Ovary (tissue), 9 donors: ENCODE results near the gene PRDX5. TPM values are rescaled to one million over a fixed set of nuclear protein-coding genes. Genes with fewer than 3 reads are reported as not detected.

Experiments used
- DNase-seq, 5 donors: peaks; one replicate each; pipeline ENCODE4 v3.0.0-alpha.2; 2019 to 2020
- H3K27ac ChIP-seq, 2 donors: fragments of 200-600 bp; one replicate each; pipeline versions ENCODE4 v1.5.1 to v1.8.0; 2019 to 2022
- H3K27me3 ChIP-seq: fragments of 200-600 bp; one replicate; pipeline ENCODE4 v1.8.0; 2022
- H3K36me3 ChIP-seq: fragments of 200-600 bp; sonication (generic); one replicate; pipeline ENCODE4 v1.5.1; 2019
- H3K4me1 ChIP-seq: one replicate; pipeline ENCODE4 v1.8.1; 2013; ENCODE audit warnings: mild to moderate bottlenecking, moderate library complexity; ENCODE audit not compliant: insufficient read depth
- H3K4me3 ChIP-seq: fragments of 200-600 bp; sonication (generic); one replicate; pipeline ENCODE4 v1.5.1; 2017
- H3K9me3 ChIP-seq, 2 donors: fragments of 200-600 bp in 1 of 2; sonication (generic) in 1 of 2; one replicate each; pipeline versions ENCODE4 v1.5.1 to v1.8.1; 2013 to 2019; ENCODE audit warnings: mild to moderate bottlenecking in 1 of 2, moderate library complexity in 1 of 2
- EP300 ChIP-seq: sonication (generic); formaldehyde crosslinking; IDR thresholded peaks from one replicate; pipeline ENCODE4 v1.6.1; 2017; ENCODE audit warnings: antibody characterized with exemption
- POLR2A ChIP-seq: fragments of 450-650 bp; IDR thresholded peaks from one replicate; pipeline ENCODE4 v1.6.1; 2017; ENCODE audit warnings: antibody characterized with exemption, mild to moderate bottlenecking, moderate library complexity
- WGBS, 3 donors: extraction: QIAGEN DNeasy Blood & Tissue Kit in 1 of 3; methylation state at CpG; one replicate each; pipeline versions ENCODE4 v1.1.5 to v1.1.7; 2013 to 2017; 5-methylcytosine and 5-hydroxymethylcytosine counted together
- intact Hi-C, 4 donors: fragments of 100-400 bp; cut with DNase I; formaldehyde crosslinking; loops; one replicate each; pipeline versions ENCODE4 v1.11.0 to v1.15.1; 2022 to 2023
- polyA plus RNA-seq, 2 donors: library from polyadenylated mRNA; stranded (reverse); fragments of 200-250 nt in 1 of 2; fragments of 350-450 nt in 1 of 2; fragmentation: Illumina TruSeq in 1 of 2; extraction: RNeasy Lipid Tissue Mini Kit (QIAGEN cat#74804) in 1 of 2; gene quantifications; one replicate each; pipeline ENCODE4 v1.2.3, GENCODE V29; 2013 to 2014
- total RNA-seq, 7 donors: library from RNA; depleted of rRNA in 2 of 7; stranded (reverse); fragments of >200 nt in 2 of 7; fragmentation: NEBNext Ultra II Directional in 3 of 7; extraction: Animal tissue kit (Norgen Biotek cat#: 25700) in 3 of 7; gene quantifications; one replicate each; pipeline versions ENCODE4 v1.1.0 to v1.2.4, GENCODE V29; 2016 to 2023
- TF ChIP-seq, protein P1 (sequence below), 3 donors: fragments of 450-650 bp in 2 of 3; fragments of 200-600 bp in 1 of 3; IDR thresholded peaks; one replicate each; pipeline versions ENCODE4 v1.5.1 to v1.8.0; 2016 to 2022; ENCODE audit warnings: antibody characterized with exemption in 3 of 3, mild to moderate bottlenecking in 1 of 3
- donor health status: DM: no; HTN: no; CAD: no; lungs with moderate emphysema.
- donor health status: DM: no; HTN: no; CAD: no.
- donor health status: Bipolar disorder and iron deficiency.
- donor health status: DM: yes; HTN: yes; CAD: no.
- donor health status: DM: no; HTN: no; CAD: no.
- donor health status: DM: yes; HTN: yes; CAD: no.

The PRDX5 gene
- total and polyA plus RNA-seq, 9 donors: 160 to 400 (median 225) TPM

DNA sequence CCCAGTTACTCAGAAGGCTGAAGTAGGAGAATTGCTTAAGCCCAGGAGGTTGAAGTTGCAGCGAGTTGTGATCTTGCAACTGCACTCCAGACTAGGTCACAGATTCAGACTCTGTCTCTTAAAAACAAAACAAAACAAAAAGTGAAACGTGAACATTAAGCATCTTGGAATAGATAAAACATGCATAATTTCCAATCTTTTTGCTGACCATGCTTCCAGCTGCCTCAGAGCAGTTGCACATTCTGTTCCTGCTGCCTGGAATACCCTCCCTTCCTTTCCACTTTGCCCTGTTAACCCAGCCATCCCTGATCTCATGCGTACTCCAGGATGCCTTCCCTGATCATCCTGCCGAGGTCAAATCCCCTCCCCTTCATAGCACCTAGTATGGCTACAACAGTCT is 21.4 kb downstream of the PRDX5 start:
- no peak for DNase-seq
- 46 to 54% (median 51%) methylated on average over 4 of the region's 4 CpGs for WGBS, 3 donors
- no peaks in the 10 kb centered on the region for H3K36me3 ChIP-seq
- H3K4me3 ChIP-seq: no peak overlapping the region
- TF ChIP-seq, protein P1, sequence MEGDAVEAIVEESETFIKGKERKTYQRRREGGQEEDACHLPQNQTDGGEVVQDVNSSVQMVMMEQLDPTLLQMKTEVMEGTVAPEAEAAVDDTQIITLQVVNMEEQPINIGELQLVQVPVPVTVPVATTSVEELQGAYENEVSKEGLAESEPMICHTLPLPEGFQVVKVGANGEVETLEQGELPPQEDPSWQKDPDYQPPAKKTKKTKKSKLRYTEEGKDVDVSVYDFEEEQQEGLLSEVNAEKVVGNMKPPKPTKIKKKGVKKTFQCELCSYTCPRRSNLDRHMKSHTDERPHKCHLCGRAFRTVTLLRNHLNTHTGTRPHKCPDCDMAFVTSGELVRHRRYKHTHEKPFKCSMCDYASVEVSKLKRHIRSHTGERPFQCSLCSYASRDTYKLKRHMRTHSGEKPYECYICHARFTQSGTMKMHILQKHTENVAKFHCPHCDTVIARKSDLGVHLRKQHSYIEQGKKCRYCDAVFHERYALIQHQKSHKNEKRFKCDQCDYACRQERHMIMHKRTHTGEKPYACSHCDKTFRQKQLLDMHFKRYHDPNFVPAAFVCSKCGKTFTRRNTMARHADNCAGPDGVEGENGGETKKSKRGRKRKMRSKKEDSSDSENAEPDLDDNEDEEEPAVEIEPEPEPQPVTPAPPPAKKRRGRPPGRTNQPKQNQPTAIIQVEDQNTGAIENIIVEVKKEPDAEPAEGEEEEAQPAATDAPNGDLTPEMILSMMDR (IDR thresholded peaks at IDR 0.05): no peak
- TF ChIP-seq EP300: no peak
- TF ChIP-seq POLR2A: no peak
- H3K4me1 ChIP-seq: peaks cover 2% of the 10 kb centered on the region
- H3K27me3 ChIP-seq: no peaks in the 10 kb centered on the region
- no peak overlapping the region for H3K27ac ChIP-seq
- intact Hi-C loops: no loop called here
- H3K9me3 ChIP-seq: no peaks in the 10 kb centered on the region

DNA sequence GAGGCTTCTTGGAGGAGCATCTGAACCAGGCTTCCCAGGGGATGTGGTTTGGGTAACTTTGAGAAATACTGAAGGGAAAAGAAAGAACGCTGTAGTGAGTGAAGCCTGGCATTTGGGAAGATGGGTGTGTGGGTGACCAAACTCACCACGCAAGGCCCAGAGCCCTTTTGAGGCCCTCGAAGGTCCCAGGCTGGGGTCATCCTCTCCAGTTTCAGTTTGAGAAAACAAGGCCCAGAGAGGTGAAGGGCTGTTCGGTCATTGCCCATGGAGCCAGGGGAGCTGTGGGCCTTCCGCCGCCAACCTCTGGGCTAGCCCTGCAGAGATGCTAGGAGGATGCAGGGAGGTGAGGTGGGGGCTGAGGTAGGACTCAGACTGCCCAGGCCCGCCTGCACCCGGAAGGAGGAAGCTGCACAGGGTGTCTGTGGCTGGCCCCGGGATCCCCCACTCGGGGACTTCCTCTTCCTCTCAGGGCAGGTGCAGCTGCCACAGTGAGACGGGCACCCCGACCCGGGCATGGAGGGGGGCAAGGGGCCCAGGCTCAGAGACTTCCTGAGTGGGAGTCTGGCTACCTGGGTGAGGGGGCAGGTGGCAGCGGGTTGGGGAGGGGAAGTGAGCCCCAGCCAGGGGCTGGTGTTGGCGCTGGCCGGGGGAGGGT is 22.0 kb downstream of the PRDX5 start, which contains the start of gene CCDC88B:
TSS of gene CCDC88B (plus strand) at position 451 of the 655 bp plus-strand sequence. CDS start at position 514, 63 bp downstream.
- TF ChIP-seq POLR2A: no peak
- no peak for TF ChIP-seq EP300
- TF ChIP-seq, protein P1 (IDR thresholded peaks at IDR 0.05): no peak
- intact Hi-C loops: no loop called here
- Histone ChIP-seq H3K4me1 (peaks cover 2% of the 10 kb centered on the region), H3K4me3 (no peak within 1 kb of the TSS), H3K27ac (no peak within 1 kb of the TSS), H3K9me3 (no peaks in the 10 kb centered on the region), H3K27me3 (no peaks in the 10 kb centered on the region), H3K36me3 (no peaks in the 10 kb centered on the region)
- 80 to 83% (median 82%) methylated on average over 14 to 16 of the region's 16 CpGs for WGBS, 3 donors
- DNase-seq: peak in 2 of 5 donors; percentile 21 to 45

DNA sequence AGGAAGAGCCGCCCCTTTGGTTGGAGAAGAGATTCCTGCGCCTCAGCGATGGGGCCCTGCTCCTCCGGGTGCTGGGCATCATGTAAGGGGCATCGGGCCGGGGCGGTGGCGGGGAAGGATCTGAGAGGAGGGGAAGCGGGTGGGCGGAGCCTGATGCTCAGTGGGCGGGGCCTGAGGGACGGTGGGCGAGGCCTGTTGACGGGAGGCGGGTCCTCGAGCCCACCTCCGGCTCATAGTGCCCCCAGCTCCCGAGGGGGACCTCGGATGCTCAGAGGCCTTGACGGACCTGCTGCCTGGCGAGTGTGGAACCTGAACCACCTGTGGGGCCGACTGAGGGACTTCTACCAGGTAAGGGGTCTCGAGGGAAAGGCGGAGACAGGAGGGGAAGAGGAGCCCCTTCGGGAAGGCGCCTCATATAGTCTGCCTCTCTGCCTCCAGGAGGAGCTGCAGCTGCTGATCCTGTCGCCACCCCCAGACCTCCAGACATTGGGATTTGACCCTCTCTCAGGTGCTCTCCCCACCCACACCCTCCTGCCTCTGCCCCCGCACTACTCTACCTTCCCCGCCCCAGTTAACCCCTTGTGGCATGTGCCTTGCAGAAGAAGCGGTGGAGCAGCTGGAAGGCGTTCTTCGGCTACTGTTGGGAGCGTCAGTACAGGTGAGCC is 22.9 kb downstream of the PRDX5 start:
- no peaks in the 10 kb centered on the region for H3K27me3 ChIP-seq

DNA sequence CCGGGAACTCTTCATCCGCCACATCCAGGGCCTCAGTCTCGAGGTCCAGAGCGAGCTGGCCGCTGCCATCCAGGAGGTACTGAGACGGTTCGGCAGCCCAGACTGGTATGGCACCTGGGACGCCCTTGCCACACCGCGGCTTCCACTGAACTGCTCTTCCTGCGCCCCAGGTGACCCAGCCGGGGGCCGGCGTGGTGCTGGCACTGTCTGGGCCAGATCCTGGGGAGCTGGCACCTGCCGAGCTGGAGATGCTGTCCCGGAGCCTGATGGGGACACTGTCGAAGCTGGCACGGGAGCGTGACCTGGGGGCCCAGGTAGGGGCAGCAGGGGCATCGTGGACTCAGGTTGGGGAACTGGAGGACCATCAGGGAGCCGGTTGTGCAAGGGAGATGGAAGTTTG is 23.5 kb downstream of the PRDX5 start:
- TF ChIP-seq, protein P1 (IDR thresholded peaks at IDR 0.05): no peak
- no peak for TF ChIP-seq POLR2A
- no peak for TF ChIP-seq EP300
- Histone ChIP-seq H3K36me3 (no peaks in the 10 kb centered on the region), H3K27me3 (no peaks in the 10 kb centered on the region), H3K4me1 (peaks cover 2% of the 10 kb centered on the region), H3K4me3 (no peak overlapping the region), H3K9me3 (no peaks in the 10 kb centered on the region), H3K27ac (no peak overlapping the region)
- no peak for DNase-seq
- intact Hi-C loops: no loop called here
- WGBS, 3 donors: 81 to 92% (median 90%) methylated on average over 21 of the region's 21 CpGs

More for the DNA sequence above, 22.9 kb downstream of the PRDX5 start:
- 19 to 33% (median 24%) methylated on average over 28 to 33 of the region's 33 CpGs for WGBS, 3 donors
- TF ChIP-seq, protein P1 (IDR thresholded peaks at IDR 0.05): no peak
- no peak for TF ChIP-seq POLR2A
- no peak for TF ChIP-seq EP300
- Histone ChIP-seq H3K4me3 (no peak overlapping the region), H3K4me1 (peaks cover 2% of the 10 kb centered on the region), H3K9me3 (no peaks in the 10 kb centered on the region), H3K27ac (no peak overlapping the region), H3K36me3 (no peaks in the 10 kb centered on the region)
- intact Hi-C loops: no loop called here
- DNase-seq: peak in 4 of 5 donors; percentile 58 to 75 (median 66)
